Epithelial cell of umbilical artery (primary cell): ENCODE results near the gene ARMC5. TPM values are rescaled to one million over a fixed set of nuclear protein-coding genes. Genes with fewer than 3 reads are reported as not detected.

Source experiments
- total RNA-seq: library from RNA; depleted of rRNA; stranded (reverse); fragments of >200 nt; gene quantifications from 2 replicates; pipeline ENCODE4 v1.2.3, GENCODE V29; 2014

The ARMC5 gene
- 10.9 and 13.0 TPM in 2 replicates for total RNA-seq

GRCh38 chr16:31458844-31459686 lies at the start of gene ARMC5:
TSS of gene ARMC5 (plus strand) at chr16:31459501. CDS start at chr16:31459525, 24 bp downstream.

GRCh38 chr16:31428279-31428597 lies 31.1 kb upstream of the ARMC5 start, which contains the start of gene COX6A2:
TSS of gene COX6A2 (minus strand) at chr16:31428360. CDS start at chr16:31428325, 35 bp downstream.

GRCh38 chr16:31471875-31472708 lies 12.8 kb downstream of the ARMC5 start, which contains the start of gene TGFB1I1:
TSS of gene TGFB1I1 (plus strand) at chr16:31472152. CDS start at chr16:31472189, 37 bp downstream.

GRCh38 chr16:31483081-31483480 lies 23.8 kb downstream of the ARMC5 start, which contains the start of gene SLC5A2:
TSS of gene SLC5A2 (plus strand) at chr16:31483123. CDS start at chr16:31483137, 14 bp downstream.

GRCh38 chr16:31507929-31508705 lies 48.8 kb downstream of the ARMC5 start, which contains the start of gene RUSF1:
TSS of gene RUSF1 (minus strand) at chr16:31508391. CDS start at chr16:31508373, 18 bp downstream.

Other genes with a start within 250 kb of the ARMC5 start
- not detected in 2 replicates for gene TRIM72, start 245.4 kb upstream of the ARMC5 start, total RNA-seq
- gene PYDC1, start 242.4 kb upstream of the ARMC5 start, total RNA-seq, result not detected in 2 replicates
- gene ITGAM, start 199.5 kb upstream of the ARMC5 start, total RNA-seq, result not detected in 2 replicates
- gene ITGAX, start 104.3 kb upstream of the ARMC5 start, total RNA-seq, result 0.76 and 1.3 TPM in 2 replicates
- gene ITGAD, start 66.2 kb upstream of the ARMC5 start, total RNA-seq, result not detected in 2 replicates
- not detected in 2 replicates for gene COX6A2, start 31.1 kb upstream of the ARMC5 start, total RNA-seq
- gene ZNF843, start 16.7 kb upstream of the ARMC5 start, total RNA-seq, result under 0.01 and 0.15 TPM in 2 replicates
- gene TGFB1I1, start 12.7 kb downstream of the ARMC5 start, total RNA-seq, result 24.8 and 42.6 TPM in 2 replicates
- gene SLC5A2, start 23.6 kb downstream of the ARMC5 start, total RNA-seq, result not detected in 2 replicates
- 27.7 and 42.6 TPM in 2 replicates for gene RUSF1, start 48.9 kb downstream of the ARMC5 start, total RNA-seq
- not detected in 2 replicates for gene AHSP, start 68.4 kb downstream of the ARMC5 start, total RNA-seq